IMR-90 (cell line): ENCODE results near the gene SMTNL1.

Source experiments
- BHLHE40 ChIP-seq: fragments of 150-350 bp; IDR thresholded peaks from 2 replicates; pipeline ENCODE4 v1.6.1; 2016; ENCODE audit warnings: mild to moderate bottlenecking, low read depth, low read length
- CEBPB ChIP-seq: IDR thresholded peaks from 2 replicates; pipeline ENCODE4 v1.6.1; 2012; ENCODE audit warnings: low read depth, low read length, improper control_type of control experiment
- MXI1 ChIP-seq: IDR thresholded peaks from 2 replicates; pipeline ENCODE4 v1.6.1; 2012; ENCODE audit warnings: low read depth, mild to moderate bottlenecking, low read length, moderate library complexity, borderline replicate concordance
- POLR2A ChIP-seq: IDR thresholded peaks from 2 replicates; pipeline ENCODE4 v1.6.1; 2012; ENCODE audit warnings: mild to moderate bottlenecking, low read depth, low read length
- RFX5 ChIP-seq: IDR thresholded peaks from 2 replicates; pipeline ENCODE4 v1.8.0; 2012; ENCODE audit warnings: low read depth, mild to moderate bottlenecking, low read length, moderate library complexity
- SMC3 ChIP-seq: fragments of 150-350 bp; IDR thresholded peaks from 2 replicates; pipeline ENCODE4 v1.6.1; 2016; ENCODE audit warnings: low read depth, mild to moderate bottlenecking, antibody characterized with exemption, low read length, moderate library complexity
- USF2 ChIP-seq: fragments of 150-350 bp; IDR thresholded peaks from 2 replicates; pipeline ENCODE4 v1.6.1; 2017; ENCODE audit warnings: mild to moderate bottlenecking, antibody characterized with exemption, low read length, low read depth
- TF ChIP-seq, protein P1 (sequence below): conservative IDR thresholded peaks from 2 replicates; pipeline ENCODE4 v1.5.1; 2012; ENCODE audit warnings: mild to moderate bottlenecking, low read depth, low read length, improper control_type of control experiment

DNA sequence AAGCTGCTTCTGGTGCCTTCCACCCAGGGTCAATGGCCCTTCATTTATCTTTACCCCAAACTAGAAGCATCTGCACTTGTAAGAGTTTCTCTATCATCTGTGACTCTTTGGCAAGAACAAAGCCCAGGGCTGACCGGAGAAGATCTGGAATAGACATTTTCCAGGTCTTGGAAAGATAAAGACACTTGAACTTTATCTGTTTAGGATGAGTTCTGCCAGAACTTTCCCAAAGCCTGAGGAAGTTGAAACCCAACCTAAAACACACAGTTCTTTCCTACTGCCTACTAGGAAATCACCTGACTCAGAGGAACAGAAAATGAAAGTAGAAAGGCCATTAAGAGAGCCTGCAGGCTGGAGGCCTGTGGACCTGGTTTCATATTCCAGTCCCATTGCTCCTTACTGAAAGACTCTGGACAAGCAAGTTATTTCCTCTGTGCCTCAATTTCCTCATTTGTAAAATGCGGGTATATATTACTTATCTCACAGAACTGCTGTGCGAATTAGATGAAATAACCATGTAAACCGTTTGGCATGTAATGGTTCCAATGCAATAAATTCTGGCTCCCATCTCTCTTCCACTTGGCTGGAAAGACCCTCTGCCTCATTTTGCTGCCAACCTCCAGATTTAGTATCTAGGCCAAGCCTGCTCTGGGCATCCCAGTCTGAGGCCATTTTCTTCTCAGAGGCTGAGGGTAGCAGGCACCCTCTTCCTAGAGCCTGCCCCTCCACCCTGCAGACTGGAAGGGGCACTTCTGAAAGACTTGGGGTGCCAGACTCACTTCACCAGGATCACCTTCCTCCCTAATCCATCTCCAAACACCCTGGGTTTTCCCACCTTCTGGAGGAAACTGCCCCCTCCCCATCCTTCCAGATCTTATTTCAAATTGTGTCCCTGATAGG lies 28.9 kb downstream of the SMTNL1 start:
- no peak for TF ChIP-seq BHLHE40
- no peak for TF ChIP-seq POLR2A
- TF ChIP-seq, protein P1, sequence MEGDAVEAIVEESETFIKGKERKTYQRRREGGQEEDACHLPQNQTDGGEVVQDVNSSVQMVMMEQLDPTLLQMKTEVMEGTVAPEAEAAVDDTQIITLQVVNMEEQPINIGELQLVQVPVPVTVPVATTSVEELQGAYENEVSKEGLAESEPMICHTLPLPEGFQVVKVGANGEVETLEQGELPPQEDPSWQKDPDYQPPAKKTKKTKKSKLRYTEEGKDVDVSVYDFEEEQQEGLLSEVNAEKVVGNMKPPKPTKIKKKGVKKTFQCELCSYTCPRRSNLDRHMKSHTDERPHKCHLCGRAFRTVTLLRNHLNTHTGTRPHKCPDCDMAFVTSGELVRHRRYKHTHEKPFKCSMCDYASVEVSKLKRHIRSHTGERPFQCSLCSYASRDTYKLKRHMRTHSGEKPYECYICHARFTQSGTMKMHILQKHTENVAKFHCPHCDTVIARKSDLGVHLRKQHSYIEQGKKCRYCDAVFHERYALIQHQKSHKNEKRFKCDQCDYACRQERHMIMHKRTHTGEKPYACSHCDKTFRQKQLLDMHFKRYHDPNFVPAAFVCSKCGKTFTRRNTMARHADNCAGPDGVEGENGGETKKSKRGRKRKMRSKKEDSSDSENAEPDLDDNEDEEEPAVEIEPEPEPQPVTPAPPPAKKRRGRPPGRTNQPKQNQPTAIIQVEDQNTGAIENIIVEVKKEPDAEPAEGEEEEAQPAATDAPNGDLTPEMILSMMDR: no peak
- no peak; the same call in 1 of the 2 replicates for TF ChIP-seq USF2
- no peak for TF ChIP-seq CEBPB
- TF ChIP-seq MXI1: no peak
- TF ChIP-seq RFX5: no peak
- no peak for TF ChIP-seq SMC3
